Fibroblast of skin of back (primary cell): Measurements from ENCODE around the gene CFDP1. TPM values are rescaled to one million over a fixed set of nuclear protein-coding genes. Genes with fewer than 3 reads are reported as not detected.

Experiments
- DNase-seq: peaks from one replicate; pipeline ENCODE4 v3.0.0-alpha.2; 2013
- polyA plus RNA-seq, 2 experiments: library from polyadenylated mRNA; unstranded; fragments of 120-200 nt; gene quantifications; one replicate each; pipeline ENCODE4 v1.2.1, GENCODE V29; 2013; ENCODE audit not compliant: insufficient read length in 2 of 2

Gene CFDP1
- polyA plus RNA-seq (2013, experiment 1 of 2; ENCODE audit: insufficient read length) = 66.8 TPM
- 95.8 TPM for polyA plus RNA-seq (2013, experiment 2 of 2; ENCODE audit: insufficient read length)

- peak; percentile 93 for DNase-seq
Observed at GRCh38 chr16:75432828-75433731, at the start of gene CFDP1. Gene CFDP1 (minus strand): TSS chr16:75433503. CDS start chr16:75433352, 151 bp downstream.

GRCh38 chr16:75482434-75483205 is 49.3 kb upstream of the CFDP1 start:
- DNase-seq = no peak

DNA sequence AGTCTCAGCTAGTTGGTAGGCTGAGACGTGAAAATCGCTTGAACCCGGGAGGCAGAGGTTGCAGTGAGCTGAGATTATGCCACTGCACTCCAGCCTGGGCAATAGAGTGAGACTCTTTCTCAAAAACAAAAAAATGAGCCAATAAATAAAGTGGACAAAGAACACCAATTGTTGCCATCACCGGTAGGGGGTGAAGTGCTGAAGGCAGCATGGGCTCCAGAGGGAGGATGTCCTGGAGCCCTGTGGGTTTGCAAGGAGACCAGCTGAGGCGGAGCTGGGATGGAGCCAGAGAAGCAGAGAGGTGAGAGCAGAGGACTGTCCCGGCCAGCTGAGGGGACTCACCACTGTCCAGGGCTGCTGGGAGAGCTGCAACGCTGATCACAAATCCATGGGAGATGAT is 48.2 kb upstream of the CFDP1 start:
- no peak for DNase-seq

DNA sequence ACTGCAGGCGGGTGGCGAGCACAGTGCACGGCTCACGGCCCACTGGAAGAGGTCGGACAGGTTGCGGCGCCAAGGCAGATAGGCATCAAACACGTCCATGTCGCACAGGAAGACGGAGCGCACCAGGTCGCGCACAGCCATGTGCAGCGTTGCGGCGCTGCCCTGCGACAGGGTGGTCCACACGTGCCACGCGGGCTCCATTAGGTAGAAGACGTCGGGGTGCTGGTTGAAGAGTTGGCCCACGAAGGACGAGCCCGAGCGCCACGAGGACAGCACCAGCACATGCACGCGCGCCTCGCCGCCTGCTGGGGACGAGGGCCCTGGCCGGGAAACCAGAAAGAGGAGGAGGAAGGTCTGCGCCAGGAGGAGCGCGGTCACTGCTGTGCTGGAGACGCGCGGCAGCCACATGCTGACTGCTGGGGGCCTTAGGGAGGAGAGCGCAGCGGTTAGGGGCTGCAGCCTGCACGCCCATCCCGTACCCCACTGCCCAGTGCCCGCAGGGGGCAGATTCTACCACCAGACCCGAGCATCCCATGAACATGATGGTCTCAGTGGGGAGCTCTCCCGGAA is 46.2 kb upstream of the CFDP1 start:
- no peak for DNase-seq

GRCh38 chr16:75478480-75479345 is 45.4 kb upstream of the CFDP1 start:
- no peak for DNase-seq

DNA sequence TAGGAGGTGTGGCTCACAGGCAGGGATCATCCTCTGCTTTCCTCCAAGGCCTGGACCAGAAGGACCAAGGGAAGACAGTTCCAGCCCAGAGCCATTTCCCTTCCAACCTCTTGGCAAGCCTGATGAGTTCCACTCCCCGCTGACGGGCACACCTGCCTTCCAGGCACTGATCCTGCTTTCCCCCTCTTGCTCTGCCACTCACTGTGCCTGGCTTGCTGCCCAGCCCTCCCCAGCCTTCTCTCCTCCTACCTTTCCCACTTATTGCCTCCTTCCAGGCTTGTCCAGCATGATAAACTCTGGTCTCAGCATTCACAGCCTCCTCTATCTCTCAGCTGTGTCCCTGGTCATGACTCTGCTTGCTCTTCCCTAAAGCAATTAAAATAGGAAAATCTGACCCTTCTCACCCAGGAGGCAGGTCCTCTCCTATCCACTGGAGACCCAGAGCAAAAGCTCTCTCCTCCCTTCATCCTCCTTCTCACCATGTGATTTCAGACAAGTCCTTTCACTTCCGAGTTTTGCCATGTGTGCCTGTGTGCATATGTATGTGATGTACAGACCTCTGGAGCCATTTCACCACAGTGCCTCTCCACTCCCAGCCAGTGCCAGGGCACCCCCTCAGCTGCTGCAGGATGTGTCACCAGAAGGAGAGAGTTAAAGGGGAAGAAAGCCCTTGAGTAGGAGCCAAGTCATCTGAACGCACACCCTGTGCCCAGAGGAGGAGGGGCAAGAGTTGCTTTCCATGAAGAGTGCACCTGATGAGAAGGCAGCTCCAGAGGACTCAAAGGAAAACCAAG is 44.6 kb upstream of the CFDP1 start:
- DNase-seq = no peak

GRCh38 chr16:75476817-75477216 is 43.5 kb upstream of the CFDP1 start:
- no peak for DNase-seq

DNA sequence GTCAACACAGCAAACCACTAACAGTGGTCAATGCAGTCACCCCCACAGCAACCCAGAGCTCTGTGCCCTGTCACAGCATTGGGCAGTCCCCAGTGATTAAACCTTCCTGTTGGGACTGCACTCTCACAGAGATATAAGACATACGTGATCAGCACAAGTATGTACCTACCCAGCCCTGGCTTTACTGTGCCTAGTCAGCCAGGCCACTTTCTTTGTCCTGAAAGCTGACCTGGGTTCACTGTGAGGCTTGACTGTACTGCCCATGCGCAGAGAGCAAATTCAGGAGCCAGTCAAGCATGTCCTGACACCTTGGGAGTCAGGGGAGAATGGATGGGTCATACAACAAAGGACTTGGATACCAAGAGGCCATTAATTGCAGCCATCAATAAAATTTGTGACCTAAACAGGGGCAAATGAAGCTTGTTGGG is 42.1 kb upstream of the CFDP1 start:
- DNase-seq = no peak

- DNase-seq = no peak
Observed at GRCh38 chr16:75472908-75473877, 39.9 kb upstream of the CFDP1 start.

- peak; percentile 56 for DNase-seq
Observed at GRCh38 chr16:75471723-75472633, 38.7 kb upstream of the CFDP1 start.

GRCh38 chr16:75466760-75467159 is 33.5 kb upstream of the CFDP1 start:
- no peak for DNase-seq

DNA sequence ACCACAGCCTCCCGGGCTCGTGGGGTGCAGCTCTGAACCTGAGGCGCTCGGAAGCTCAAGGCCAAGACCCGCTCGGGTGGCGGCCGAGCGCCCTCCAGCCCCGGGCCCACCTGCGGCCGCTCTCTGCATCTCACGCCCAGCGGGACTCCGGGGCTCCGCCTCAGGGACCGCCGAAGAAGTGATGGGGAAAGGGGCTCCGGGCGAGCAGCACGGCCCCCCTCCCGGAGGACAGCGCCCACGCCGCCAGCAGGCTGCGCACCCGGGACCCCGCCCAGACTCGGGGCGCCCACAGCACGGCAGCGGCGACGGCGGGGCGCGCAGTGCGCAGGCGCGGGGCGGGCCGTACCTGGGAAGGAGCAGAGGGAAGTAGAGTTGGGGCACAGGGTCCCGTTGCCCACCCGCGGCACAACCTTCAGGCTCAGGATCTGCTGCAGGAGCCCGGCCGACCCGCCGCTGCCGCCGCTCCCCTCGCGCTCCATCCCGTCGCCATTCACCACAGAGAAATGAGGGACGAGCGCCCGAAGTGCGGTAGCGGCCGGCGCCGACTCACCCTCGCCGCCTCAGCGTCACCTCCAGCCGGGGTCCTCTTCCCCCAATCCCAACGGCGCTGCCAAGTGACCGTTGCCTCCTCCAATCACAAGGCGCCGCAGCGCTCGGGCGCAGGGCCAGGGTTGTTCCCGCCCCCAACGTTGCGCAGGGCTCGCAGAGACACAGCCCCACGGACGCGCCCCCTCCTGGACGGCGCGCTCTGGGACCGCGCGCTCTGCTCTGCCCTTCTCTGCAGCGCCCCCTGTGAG is 31.0 kb upstream of the CFDP1 start, which contains the start of gene TMEM170A:
Gene TMEM170A (minus strand): TSS at position 568 of the 797 bp plus-strand sequence. CDS start 89 bp downstream, at position 479.
- DNase-seq = peak; percentile 98

DNA sequence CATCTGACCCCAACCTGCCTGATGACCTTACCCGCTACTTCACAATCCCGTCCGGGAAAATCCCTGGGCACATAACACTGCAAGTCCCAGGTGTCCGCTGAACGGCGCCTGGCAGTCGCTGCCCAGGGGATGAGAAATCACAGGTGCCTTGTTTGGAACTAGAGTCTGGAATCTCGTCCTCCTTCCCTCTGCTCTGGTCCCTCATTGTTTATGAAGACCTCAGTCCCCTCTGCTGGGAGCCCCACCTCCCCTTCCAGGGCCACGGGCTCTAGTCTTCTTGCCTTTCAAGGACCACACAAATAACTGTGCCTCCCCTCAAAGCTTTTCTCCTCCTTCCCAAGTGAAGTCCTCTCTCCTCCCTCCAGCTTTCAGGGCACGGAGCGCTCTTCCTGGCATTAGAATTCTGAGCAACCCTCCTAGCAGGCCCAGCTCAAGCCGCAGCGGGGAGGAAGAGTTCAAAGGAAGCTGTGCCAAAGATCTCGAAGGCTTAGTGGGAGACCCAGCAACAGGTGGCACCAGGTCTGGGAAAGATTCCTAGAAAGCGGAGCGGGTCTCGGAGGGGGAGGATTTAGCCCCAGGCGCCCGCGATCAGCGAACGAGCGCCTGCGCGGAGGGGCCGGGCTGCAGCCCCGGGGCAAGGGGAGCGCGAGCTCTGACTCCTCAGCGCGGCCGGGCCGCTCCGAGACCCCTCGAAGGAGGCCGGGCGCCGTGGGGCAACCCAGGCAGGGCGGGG is 30.3 kb upstream of the CFDP1 start:
- DNase-seq = peak; percentile 11

DNA sequence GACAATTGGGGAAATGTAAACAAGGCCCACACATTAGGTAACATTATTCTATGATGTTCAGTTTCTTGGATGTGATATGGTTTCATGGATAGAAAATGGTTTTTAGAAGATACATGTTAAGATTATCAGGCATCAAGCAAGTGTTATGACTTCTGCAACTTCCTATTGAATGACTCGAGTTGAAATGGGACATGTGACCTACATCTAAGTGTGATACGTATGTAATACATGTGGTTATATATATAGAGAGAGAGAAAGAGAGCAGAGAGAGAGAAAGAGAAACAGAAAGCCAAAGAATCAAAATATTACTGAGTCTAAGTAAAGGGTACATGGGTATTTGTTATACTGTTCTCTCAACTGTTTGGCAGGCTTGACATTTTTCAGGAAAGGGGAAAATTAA is 29.5 kb upstream of the CFDP1 start:
- no peak for DNase-seq

- no peak for DNase-seq
Observed at GRCh38 chr16:75461575-75461974, 28.3 kb upstream of the CFDP1 start.

- no peak for DNase-seq
Observed at GRCh38 chr16:75460446-75460845, 27.1 kb upstream of the CFDP1 start.

DNA sequence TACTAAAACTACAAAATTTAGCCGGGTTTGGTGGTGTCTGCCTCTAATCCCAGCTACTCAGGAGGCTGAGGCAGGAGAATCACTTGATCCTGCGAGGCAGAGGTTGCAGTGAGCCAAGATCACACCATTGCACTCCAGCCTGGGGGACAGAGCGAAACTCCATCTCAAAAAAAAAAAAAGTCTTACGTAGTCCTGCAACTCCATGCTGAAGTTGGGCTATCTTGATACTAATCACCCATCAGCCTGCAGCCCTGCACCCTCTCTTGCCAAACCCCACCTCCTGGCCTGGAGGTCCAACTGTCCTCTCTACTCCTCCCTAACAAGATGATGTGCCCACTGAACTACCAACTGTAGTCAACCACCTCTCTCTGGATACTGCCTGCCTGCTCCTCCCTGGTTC is 26.4 kb upstream of the CFDP1 start:
- no peak for DNase-seq
